ENCODE data around the gene ELMO1.

DNA sequence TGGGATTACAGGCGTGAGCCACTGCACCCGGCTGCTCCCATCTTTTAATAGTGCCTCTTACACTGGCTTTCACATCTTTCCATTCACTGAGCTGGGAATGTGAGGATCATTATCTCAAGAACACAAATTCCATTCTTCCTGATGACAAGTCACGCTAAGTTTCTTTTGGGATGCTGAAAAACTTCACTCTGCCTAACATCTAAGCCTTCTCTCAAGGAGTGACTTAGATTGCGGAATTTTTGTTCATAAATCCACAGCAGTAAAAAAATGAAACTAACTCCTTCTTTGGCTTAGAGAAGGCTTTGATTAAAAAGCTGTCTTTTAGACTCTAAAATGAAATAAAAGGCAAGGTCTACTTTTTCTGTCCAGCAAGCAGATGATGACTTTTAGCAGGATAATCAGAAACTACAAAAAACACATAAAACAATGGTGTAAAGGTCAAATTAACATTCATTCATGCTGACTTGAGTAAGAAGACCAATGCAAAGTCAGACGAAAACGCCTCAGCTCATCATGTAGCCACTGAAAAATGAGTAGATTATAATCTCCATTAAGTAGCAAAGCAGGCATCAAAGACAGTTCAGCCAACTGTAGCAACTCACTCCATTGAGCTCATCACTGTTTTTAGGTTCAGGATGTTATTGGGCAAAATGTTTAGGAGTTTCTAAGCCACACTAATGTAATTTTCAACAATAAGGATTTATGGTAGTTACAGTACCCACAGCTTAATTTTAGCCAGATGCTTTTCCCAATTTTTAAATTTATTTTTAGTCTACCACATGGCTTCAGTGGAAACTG lies 178.8 kb downstream of the ELMO1 start:
- TF ChIP-seq, protein P1, sequence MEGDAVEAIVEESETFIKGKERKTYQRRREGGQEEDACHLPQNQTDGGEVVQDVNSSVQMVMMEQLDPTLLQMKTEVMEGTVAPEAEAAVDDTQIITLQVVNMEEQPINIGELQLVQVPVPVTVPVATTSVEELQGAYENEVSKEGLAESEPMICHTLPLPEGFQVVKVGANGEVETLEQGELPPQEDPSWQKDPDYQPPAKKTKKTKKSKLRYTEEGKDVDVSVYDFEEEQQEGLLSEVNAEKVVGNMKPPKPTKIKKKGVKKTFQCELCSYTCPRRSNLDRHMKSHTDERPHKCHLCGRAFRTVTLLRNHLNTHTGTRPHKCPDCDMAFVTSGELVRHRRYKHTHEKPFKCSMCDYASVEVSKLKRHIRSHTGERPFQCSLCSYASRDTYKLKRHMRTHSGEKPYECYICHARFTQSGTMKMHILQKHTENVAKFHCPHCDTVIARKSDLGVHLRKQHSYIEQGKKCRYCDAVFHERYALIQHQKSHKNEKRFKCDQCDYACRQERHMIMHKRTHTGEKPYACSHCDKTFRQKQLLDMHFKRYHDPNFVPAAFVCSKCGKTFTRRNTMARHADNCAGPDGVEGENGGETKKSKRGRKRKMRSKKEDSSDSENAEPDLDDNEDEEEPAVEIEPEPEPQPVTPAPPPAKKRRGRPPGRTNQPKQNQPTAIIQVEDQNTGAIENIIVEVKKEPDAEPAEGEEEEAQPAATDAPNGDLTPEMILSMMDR (IDR thresholded peaks at IDR 0.05), result no peak
- TF ChIP-seq POLR2A (IDR thresholded peaks at IDR 0.05), result no peak

Measured in lower leg skin (tissue), 3 donors.